GM21786 (cell line): ENCODE results near the gene E2F1.
A peak's percentile ranks its signal among the peaks of the same experiment; 100 is the strongest.

Source experiments
- ATAC-seq: cut with Tn5 transposase; IDR thresholded peaks from one replicate; pipeline ENCODE4 v1.9.1; 2021; ENCODE audit not compliant: unreplicated experiment

E2F1 gene

DNA sequence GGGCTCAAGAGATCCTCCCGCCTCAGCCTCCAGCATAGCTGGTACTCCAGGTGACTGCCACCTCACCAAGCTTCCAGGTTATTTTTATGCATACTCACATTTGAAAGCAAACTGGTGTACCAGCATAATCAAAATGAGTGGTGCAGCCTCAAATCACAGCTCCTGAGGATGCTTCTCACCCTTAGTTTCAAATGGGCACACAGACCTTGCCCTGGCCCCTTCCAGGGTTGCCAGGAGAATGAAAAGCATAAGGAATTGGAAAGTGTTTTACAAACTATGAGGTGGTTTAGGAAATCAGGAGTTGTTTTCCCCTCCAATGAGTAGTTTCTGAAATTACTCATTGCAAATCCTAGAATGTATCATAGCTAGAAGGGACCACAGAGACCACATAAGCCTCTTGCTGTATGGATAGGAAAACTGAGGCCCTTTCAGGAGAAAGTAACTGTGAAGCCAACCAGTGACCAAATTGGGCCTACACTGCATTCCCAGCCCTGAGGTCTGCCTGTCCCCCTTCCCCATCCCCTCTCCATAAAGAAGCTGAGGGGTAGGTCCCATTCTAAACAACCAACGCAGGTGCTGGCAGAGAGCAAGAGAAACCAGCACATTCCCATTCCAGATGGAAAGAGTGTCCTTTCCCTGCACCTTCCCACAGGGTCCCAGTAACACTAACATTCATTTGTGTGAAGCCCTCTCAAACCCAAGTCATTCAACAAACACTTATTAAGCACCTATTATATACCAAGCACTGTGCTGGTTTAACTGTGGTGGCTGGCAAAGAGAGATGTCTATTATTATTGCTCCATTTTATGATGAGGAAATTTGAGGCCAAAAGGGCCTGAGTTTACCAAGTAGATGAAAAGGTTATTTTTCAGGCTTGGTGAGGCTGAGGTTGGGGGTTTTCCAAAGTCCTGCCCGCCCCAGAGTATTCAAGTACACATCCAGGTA is 2.1 kb upstream of the E2F1 start:
- ATAC-seq = no peak

DNA sequence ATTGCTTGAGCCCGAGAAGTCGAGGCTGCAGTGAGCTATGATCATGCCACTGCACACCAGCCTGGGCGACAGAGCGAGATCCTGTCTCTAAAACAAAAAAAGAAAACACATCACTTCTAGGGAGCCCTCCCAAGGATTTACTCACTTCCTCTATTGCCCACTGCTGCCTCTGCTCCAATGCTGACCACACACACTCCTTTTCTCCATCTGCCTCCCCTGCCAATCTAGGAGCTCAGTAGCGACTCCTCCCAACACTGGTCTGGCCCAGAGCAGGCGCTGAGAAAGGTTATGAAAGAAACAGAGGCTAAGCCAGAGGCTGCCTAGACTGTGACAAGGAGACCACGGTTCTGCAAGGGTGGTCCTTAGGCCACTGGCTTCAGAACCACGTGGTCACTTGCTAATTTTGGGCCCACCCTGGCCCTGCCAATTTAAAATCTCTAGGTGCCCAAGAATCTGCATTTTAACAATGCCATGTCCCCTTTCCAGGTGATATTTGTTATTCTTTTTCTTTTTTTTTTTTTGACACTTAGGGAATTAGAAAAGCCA is 1.3 kb upstream of the E2F1 start:
- no peak for ATAC-seq

DNA sequence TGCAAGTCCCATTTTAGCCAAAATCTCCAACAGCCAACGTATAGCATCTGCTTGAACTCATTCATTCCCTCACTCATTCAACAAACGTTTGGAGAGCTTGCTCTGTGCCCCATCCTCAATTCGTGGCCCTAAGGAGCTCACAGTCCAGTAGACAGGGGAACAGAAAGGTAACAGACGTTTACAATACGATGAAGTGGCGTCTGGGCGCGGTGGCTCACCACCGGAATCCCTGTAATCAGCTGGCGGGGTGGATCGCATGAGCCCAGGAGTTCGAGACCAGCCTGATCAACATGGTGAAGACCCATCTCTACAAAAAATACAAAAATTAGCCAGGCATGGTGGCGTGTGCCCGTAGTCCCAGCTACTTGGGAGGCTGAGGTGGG is 790 bp upstream of the E2F1 start:
- ATAC-seq = no peak

DNA sequence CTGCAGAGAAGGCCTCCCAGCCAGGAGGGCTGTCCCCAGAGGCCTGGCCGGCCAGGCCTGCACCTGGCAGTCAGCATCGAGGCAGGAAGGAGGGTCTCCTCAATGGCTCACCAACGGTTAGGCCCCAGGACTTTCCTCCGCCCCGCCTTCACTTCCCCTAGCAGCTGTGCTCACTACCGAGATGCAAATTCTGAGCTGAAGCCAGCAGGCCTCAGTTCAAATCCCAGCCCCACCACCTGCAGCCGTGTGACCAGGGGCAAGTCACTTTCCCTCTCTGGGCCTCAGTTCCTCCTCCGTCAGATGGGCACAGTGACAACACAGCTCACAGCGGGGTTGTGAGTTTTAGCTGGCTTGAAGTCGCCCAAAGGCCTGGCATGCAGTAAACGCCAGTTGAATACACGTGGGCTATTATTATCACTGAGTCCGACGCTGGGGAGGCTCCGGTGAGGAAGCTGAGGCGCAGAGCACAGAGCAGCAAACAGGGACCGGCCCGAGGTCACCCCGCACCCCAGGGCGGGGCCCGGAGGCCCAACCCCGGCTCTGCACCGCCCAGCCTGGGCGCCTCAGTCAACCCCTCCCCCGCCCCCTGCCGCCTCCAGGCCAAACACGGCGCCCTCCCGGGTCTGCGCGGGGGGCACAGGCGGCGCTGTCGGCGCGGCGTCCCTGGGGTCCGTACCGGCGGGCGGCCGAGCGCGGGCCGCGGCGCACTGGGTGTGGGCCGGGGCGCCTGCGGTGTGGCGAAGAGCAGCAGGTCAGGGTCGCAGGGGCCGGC is 671 bp downstream of the E2F1 start:
- peak; percentile 33 for ATAC-seq

DNA sequence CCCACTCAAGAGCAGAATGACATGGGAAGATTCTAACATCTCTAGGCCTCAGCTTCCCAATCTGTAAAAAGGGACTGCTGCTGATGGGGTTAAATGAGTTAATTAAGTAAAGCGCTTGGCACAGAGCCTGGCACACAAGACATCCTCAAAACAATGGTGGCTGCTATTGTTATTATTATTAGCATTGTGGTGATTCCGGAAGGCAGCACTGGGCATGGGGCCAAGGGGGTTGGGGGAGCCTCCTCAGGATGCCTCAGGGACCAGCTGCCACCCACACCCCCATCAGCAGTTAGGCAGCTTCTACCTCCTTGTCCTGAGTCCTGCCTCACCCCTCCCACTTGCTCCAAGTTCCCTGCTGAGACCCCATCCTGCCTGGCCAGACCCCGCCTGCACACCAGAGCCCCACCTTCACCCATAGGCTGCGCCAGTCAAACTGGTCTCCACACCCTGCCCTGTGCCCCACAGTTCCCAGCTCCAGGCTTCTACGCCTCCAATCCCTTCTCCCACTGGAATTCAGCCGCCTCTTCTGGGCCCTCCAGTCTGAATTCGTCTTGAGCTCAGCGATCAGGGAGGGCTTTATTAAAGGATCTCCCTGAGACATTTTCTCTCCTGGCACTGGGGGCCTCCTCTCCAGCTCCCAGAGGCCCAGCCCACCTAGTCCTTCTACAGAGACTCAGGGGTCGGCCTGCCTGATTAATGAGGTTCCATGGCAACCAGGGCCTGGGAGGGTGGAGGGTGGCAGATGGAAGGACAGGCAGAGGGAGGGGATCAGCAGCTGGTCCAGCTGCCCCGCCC is 1.5 kb downstream of the E2F1 start:
- ATAC-seq = no peak

DNA sequence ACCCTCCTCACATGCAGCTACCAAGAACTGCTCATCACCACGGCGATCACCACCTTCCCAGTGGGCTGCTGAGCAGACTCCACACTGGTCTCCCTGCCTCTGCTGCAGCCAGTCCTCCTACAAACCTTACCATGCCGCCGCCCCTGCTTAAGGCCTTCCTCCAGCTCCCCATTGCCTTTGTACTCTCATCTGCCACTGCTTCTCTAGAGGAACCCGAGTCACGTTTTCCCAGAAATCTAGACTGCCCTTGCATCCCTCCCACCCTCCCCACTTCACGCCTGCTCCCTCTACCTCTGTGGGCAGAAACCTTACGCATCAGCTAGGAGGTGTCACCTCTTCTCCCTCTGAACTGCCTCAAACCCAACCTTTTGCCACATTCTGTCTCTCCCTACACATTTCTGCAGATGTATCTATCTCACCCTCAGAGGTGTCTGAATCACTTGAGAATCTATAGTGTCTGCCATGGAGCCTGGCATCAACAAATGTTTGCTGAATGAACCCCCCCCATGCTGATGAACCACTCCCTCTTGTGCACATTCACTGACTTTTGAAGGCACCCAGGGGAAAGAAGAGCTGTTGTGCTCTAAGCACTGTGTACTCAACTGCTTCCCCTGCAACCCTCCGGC is 4.3 kb downstream of the E2F1 start:
- no peak for ATAC-seq

DNA sequence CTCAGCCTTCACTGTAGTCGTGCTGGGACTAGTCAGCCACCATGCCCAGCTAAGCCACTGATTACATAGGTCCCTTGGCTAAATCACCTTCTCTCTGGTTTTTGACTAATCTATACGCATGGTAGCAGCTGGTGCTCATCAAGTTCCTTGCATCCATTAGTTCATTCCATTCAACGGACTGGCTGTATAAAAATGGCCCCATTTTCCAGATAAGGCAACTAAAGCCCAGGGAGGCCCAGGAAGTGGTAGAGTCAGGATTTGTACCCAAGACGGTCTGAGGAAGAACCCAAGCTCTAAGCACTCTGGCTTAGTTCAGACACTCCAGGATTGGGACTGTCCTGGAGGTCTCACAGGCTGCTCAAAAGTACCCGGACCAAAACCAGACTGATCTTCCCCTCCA is 4.9 kb downstream of the E2F1 start:
- ATAC-seq = no peak

DNA sequence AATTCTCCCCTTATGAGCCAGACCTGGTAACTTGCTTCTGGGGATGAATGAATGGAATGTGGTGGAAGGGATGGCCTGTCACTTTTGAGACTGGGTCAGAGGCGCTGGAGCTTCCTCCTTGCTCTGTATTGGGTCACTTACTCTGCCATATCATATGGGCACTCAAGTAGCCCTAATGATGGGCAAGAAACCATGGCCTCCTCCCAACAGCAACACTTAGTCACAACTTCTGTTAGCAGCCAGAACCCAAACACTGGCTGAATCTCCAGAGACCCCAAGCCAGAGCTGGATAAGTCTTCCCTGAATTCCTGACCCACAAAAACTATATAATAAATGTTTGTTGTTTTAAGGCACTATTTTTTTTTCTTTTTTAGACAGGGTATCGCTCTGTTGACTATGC is 5.5 kb downstream of the E2F1 start:
- ATAC-seq = no peak

DNA sequence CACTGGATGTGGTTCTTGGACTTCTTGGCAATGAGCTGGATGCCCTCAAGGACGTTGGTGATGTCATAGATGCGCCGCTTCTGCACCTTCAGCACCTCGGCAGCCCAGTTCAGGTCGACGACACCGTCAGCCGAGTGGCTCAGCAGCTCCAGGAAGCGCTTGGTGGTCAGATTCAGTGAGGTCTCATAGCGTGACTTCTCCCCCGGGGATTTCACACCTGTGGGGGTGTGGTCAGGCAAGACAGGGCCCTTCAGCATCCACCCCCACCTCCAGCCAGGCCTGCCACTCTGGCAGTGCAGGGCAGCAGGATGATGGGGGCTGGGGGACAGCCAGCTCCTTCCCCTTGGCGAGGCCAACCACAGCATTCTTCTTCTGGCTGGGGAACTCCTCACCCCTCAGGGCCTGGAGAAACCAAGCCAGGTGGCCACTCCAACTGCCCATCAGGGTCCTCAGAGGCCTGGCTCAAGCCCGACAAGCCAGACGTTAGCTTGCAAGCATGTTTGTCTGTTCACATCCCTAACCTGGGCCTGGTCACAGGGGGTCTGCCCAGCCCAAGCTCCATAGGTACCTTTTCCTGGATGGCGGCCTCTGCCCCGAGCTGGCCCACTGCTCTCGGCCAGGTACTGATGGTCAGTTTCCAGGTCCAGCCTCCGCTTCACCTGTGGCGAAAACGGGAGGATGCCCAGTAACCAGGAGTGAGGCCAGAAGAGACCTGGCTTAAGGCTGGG is 6.3 kb downstream of the E2F1 start:
- peak; percentile 47 for ATAC-seq

DNA sequence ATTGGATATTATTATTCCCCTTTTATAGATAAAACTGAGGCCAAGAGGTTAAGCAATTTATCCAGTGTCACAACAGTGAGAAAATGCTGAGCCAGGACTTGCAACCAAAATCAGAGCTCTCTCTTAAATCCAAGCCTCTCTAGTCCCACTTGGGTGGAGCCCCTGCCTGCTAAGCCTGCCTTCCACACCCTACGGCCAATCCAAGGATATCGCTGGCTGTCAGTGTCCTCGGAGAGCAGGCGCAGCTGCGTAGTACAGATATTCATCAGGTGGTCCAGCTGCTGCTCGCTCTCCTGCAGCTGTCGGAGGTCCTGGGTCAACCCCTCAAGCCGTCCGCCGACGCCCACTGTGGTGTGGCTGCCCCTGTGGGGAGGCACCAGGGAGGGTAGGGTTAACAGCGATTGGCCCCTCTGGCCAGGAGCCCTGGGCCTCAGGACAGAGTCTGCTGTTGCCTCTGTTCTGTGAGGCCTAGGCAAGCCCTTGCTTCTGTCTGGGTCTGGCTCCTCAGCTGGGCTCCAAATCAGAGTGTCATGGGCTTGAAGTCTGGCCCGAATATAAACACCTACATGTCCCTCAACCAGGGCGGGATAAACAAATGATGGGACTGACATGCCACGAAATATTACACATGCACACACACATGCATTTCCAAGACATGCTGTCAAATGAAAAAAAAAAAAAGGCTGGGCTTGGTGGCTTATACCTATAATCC is 8.0 kb downstream of the E2F1 start:
- no peak for ATAC-seq

DNA sequence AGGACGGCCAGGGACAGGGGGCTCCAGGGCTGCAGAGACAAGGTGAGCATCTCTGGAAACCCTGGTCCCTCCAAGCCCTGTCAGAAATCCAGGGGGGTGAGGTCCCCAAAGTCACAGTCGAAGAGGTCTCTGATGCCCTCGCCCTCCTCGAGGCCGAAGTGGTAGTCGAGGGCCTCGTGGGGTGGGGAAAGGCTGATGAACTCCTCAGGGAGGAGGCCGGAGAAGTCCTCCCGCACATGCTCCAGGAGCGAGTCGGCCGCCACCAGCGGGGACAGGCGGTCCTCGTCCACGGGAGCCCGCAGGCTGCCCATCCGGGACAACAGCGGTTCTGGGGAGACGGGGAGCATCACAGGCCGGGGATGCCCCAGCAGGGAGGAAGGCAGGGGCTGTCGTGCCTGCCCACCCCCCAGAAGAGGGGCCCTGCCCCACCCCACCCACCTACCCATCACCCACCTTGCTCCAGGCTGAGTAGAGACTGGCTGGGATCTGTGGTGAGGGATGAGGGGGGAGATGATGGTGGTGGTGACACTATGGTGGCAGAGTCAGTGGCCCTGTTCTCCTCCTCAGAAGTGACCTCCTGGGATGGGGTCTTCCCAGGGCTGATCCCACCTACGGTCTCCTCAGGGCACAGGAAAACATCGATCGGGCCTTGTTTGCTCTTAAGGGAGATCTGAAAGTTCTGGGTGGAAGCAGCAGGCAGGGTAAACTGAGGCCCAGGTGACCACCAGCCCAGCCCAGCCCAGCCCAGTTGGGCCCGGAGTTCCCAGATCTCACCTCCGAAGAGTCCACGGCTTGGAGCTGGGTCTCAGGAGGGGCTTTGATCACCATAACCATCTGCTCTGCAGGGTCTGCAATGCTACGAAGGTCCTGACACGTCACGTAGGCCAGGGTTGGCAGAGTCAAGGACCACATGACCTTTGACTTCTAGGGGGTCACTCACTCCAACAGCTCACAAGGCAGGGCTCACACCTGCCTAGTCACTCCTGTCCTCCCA is 9.2 kb downstream of the E2F1 start:
- no peak for ATAC-seq

DNA sequence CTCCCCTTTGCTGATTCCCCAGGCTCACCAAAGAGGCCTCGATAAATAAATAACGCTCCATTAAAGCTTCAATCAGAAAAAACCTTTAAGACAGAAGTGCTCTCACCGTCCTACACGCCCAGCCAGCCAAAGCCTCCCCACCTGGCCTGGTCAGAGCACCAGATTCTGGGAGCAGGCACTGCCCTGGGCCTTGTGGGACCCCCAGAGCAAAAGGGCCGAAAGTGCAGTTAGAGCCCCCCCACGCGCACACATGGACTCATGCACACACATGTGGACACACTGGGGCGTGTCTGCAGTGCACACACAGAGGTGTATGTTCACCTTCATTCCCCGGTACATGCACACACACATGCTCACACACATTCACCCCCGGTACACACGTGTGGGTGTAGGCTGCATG is 10.1 kb downstream of the E2F1 start:
- ATAC-seq = no peak

DNA sequence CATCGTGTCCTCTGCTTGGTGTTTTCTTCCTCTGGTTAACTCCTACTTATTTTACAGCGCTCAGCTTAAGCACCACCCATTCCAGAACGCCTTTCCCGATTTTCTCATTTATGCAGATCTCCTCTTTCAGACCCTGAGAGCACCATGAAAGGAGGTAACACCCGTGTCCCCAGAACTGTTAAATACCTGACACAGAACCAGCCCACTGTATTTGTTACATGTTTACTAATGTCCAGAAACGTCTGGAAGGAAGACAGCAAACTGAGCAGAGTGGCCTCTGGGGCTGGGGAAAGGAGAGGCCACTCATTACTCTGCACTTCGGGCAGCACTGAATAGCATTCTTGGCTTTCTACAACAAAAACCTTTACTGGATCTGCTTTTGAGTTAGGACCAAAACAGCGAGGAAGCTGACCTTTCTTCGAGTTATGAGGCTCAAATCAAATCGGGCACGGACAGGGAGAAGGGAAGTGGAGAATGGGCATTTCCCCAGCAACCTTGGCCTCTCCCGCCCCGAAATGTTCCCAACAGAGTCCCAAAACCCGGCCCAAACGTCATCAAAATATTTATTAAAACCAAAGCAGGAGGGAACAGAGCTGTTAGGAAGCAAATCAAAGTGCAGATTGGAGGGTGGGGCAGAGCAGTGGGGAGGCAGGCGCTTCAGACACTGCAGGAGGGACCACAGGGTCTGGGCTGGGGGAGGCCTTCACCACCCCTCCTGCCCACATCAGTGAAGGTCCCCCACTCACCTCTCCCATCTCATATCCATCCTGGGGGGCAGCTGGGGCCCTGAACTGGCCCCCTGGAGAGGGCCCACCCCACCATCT is 10.8 kb downstream of the E2F1 start:
- ATAC-seq = no peak

DNA sequence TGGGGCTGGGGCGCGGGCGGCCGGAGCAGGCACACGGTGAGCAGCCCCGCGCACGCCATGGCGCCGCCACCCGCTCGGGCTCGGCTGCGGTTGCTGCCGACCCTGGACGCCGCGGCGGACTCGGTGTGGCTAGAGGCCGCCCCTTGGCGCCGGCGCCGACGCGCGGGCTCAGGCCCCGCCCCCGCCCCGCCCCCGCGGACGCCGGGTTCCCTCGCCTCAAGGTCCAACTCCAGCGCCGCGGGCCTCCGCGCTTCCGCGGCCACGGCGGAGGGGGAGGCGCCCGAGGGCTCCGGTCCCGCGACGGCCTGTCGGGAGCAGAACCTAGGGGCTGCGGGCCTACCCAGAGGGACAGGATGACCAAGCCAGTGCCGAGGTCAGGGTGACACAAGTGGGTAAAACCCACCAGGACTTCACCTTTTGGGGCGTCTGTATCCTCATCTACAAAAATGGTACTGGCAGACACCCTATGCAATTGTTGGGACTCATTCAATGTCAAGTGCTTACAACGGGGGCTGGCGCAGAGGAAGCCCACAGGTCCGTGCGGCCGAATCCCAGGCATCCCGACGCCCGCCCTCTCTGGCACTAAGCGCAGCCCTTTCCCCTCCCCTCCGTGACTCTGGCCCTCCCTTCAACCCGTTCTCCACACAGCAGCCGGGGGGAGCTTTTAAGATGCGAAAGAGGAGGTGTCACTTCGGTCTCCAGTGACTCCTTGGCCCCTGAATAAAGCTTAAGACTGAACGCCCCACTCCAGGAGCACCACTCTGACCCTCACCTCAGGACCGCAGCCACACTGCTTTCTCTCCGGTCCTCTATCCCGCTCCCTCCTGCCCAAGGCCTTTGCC is 11.7 kb downstream of the E2F1 start, which contains the start of gene NECAB3:
TSS of gene NECAB3 (minus strand) at position 135 of the 842 bp plus-strand sequence. CDS start at position 59, 76 bp downstream.
- peak; percentile 48 for ATAC-seq

DNA sequence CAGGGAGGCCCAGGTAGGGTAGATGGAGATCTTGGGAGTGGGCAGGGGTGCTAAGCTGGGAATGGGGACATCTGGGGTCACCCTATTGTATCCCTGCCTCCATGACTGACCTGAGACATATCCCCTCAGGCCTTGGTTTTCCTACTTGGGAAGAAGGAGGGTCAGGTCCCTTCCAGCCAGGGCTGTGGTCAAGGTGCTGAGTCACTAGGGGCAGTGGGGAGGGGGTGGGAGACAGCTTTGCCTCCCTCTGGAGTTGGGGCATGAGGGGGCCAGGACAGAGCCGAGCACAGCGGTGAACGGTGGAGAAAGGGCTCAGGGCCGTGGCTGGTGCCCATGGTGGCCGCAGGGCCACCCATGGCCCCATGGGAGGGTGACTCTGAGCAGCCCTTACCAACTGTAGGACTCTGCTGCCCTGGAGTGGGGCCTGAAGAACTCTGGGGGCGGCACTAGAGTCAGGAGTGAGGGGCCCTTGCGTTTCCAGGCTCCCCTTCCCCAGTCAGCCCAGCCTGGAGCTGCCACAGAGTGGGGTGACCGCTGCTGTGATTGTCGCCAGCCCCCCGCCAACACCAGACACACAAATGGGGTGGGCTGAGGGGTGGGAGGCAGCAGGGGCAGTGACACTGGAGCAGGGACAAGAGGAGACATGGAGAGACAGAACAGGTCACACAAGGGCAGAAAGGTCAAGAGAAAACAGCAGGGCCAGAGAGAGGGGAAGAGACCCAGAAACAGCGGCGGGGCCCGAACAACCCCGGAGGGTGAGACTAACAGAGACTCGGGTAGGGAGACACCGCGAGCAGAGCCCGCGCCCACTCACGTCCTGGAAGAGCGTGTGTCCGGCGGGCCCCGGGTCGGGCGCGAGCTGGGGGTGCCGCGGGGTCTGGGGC is 12.5 kb downstream of the E2F1 start:
- ATAC-seq = peak; percentile 32
